Liver (tissue), 9 donors: ENCODE results near the gene NCOA3. TPM values are rescaled to one million over a fixed set of nuclear protein-coding genes. Genes with fewer than 3 reads are reported as not detected.

Source experiments
- DNase-seq: peaks from one replicate; pipeline ENCODE4 v3.0.0-alpha.2; 2017; ENCODE audit warnings: low spot score
- H3K27ac ChIP-seq, 2 donors: one replicate each; pipeline ENCODE4 v1.7.0; 2013; ENCODE audit warnings: inconsistent platforms in 2 of 2, low read length in 2 of 2, control low read depth in 1 of 2, low read depth in 1 of 2, mild to moderate bottlenecking in 1 of 2
- H3K27me3 ChIP-seq, 4 donors: one replicate each; pipeline versions ENCODE4 v1.6.1 to v1.7.0; 2013; ENCODE audit warnings: low read length in 3 of 4, inconsistent platforms in 1 of 4, mild to moderate bottlenecking in 1 of 4, moderate library complexity in 1 of 4; ENCODE audit not compliant: control insufficient read depth in 4 of 4, insufficient read depth in 4 of 4
- H3K36me3 ChIP-seq, 4 donors: one replicate each; pipeline versions ENCODE4 v1.6.1 to v1.7.0; 2013; ENCODE audit warnings: low read length in 3 of 4, mild to moderate bottlenecking in 3 of 4, low read depth in 1 of 4, moderate library complexity in 1 of 4; ENCODE audit not compliant: control insufficient read depth in 4 of 4, insufficient read depth in 3 of 4
- H3K4me1 ChIP-seq, 4 donors: one replicate each; pipeline versions ENCODE4 v1.6.1 to v1.7.0; 2013; ENCODE audit warnings: low read length in 3 of 4, mild to moderate bottlenecking in 3 of 4, moderate library complexity in 1 of 4; ENCODE audit not compliant: control insufficient read depth in 4 of 4, insufficient read depth in 4 of 4
- H3K4me3 ChIP-seq, 3 donors: one replicate each; pipeline versions ENCODE4 v1.6.1 to v1.7.0; 2013; ENCODE audit warnings: low read length in 3 of 3, control low read depth in 1 of 3, low read depth in 1 of 3, mild to moderate bottlenecking in 1 of 3
- H3K9ac ChIP-seq, 2 donors: one replicate each; pipeline ENCODE4 v1.7.0; 2013; ENCODE audit warnings: low read length in 2 of 2, mild to moderate bottlenecking in 2 of 2, moderate library complexity in 2 of 2, control low read depth in 1 of 2, low read depth in 1 of 2
- H3K9me3 ChIP-seq, 4 donors: one replicate each; pipeline versions ENCODE4 v1.6.1 to v1.7.0; 2013; ENCODE audit warnings: low read length in 3 of 4; ENCODE audit not compliant: control insufficient read depth in 4 of 4
- EGR1 ChIP-seq, 2 donors: IDR thresholded peaks; 2 replicates each; pipeline ENCODE4 v1.6.1; 2016 to 2018; ENCODE audit warnings: antibody characterized with exemption in 2 of 2, low read depth in 2 of 2
- FOXA2 ChIP-seq: IDR thresholded peaks from 2 replicates; pipeline ENCODE4 v1.6.1; 2016; ENCODE audit warnings: antibody characterized with exemption
- GABPA ChIP-seq, 2 donors: IDR thresholded peaks in 1 of 2; conservative IDR thresholded peaks in 1 of 2; 2 replicates each; pipeline ENCODE4 v1.6.1; 2016; ENCODE audit warnings: antibody characterized with exemption in 2 of 2, mild to moderate bottlenecking in 1 of 2, moderate library complexity in 1 of 2
- HNF4G ChIP-seq: IDR thresholded peaks from 2 replicates; pipeline ENCODE4 v1.6.1; 2016; ENCODE audit warnings: antibody characterized with exemption
- JUND ChIP-seq, 2 donors: IDR thresholded peaks; 2 replicates each; pipeline ENCODE4 v1.6.1; 2016; ENCODE audit warnings: antibody characterized with exemption in 2 of 2
- NR2F2 ChIP-seq: IDR thresholded peaks from 2 replicates; pipeline ENCODE4 v1.6.1; 2016; ENCODE audit warnings: antibody characterized with exemption
- RXRA ChIP-seq, 2 donors: IDR thresholded peaks; 2 replicates each; pipeline ENCODE4 v1.6.1; 2017 to 2018; ENCODE audit warnings: antibody characterized with exemption in 2 of 2, mild to moderate bottlenecking in 1 of 2
- SP1 ChIP-seq: IDR thresholded peaks from 2 replicates; pipeline ENCODE4 v1.6.1; 2018; ENCODE audit warnings: antibody characterized with exemption, mild to moderate bottlenecking
- TAF1 ChIP-seq: conservative IDR thresholded peaks from 2 replicates; pipeline ENCODE4 v1.6.1; 2016; ENCODE audit warnings: antibody characterized with exemption, mild to moderate bottlenecking
- YY1 ChIP-seq: IDR thresholded peaks from 2 replicates; pipeline ENCODE4 v1.6.1; 2016; ENCODE audit warnings: antibody characterized with exemption, mild to moderate bottlenecking
- WGBS: extraction: QIAGEN DNeasy Blood & Tissue Kit; methylation state at CpG from one replicate; pipeline ENCODE4 v1.1.7; 2013; 5-methylcytosine and 5-hydroxymethylcytosine counted together
- polyA plus RNA-seq, 2 donors: library from polyadenylated mRNA; stranded (reverse) in 1 of 2; unstranded in 1 of 2; fragments of 200-250 nt in 1 of 2; fragments of >200 nt in 1 of 2; fragmentation: Nextera tagmentation in 1 of 2; extraction: Ambion mirVana in 1 of 2; gene quantifications; one replicate each; pipeline versions ENCODE4 v1.2.1 to v1.2.3, GENCODE V29; 2013 to 2015
- total RNA-seq, 2 donors: library from RNA; depleted of rRNA; stranded (reverse); fragments of >200 nt; gene quantifications; one replicate each; pipeline ENCODE4 v1.2.3, GENCODE V29; 2014
- TF ChIP-seq, protein P1 (sequence below): IDR thresholded peaks from 2 replicates; pipeline ENCODE4 v1.6.1; 2016; ENCODE audit warnings: antibody characterized with exemption
- TF ChIP-seq, protein P2 (sequence below): IDR thresholded peaks from 2 replicates; pipeline ENCODE4 v1.6.1; 2016; ENCODE audit warnings: antibody characterized with exemption
- TF ChIP-seq, protein P3 (sequence below): fragments of 150-350 bp; IDR thresholded peaks from 2 replicates; pipeline ENCODE4 v1.5.1; 2017; ENCODE audit warnings: improper control_type of control experiment, low read depth, low read length; ENCODE audit not compliant: missing input control
- TF ChIP-seq, protein P4 (sequence below): IDR thresholded peaks from 2 replicates; pipeline ENCODE4 v1.6.1; 2016; ENCODE audit warnings: antibody characterized with exemption, mild to moderate bottlenecking
- TF ChIP-seq, protein P5 (sequence below): IDR thresholded peaks from 2 replicates; pipeline ENCODE4 v1.6.1; 2016; ENCODE audit warnings: antibody characterized with exemption
- donor health status: healthy.
- donor health status: healthy.
- donor health status: healthy.
- donor health status: healthy.
- donor health status: healthy.

The NCOA3 gene
- total and polyA plus RNA-seq, 4 donors, result 3.8 to 18.2 (median 8.9) TPM

DNA sequence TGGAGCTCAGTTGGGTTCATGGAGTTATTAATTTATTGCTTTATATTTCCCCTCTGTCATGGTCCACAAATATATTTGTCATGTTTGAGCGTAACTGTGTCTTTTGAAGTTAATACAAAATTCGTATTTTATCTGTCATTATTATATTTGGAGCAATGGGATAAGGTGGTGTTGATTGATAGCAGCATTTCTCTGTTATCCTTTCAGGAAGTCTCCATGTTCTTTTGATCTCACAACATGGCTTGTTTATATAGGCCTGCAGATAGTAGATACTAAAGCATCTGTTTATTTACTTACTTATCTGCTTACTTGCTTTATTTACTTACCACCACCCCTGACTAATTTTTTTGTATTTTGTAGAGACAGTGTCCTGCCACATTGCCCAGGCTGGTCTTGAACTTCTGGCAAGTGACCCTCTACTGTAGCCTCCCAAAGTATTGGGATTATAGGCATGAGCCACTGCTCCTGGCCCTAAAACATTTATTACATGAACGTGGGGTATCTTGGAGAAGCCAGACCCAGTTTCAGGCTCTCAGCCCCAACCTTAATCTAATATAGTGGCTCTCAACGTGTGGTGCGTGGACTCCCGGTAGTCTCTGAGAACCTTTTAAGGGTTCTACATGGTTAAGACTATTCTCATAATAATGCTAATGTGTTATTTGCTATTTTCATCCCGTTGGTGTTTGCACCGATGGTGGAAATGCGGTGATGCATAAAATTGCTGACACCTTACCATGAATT lies 104.2 kb downstream of the NCOA3 start (continued):
- TF ChIP-seq, protein P1, sequence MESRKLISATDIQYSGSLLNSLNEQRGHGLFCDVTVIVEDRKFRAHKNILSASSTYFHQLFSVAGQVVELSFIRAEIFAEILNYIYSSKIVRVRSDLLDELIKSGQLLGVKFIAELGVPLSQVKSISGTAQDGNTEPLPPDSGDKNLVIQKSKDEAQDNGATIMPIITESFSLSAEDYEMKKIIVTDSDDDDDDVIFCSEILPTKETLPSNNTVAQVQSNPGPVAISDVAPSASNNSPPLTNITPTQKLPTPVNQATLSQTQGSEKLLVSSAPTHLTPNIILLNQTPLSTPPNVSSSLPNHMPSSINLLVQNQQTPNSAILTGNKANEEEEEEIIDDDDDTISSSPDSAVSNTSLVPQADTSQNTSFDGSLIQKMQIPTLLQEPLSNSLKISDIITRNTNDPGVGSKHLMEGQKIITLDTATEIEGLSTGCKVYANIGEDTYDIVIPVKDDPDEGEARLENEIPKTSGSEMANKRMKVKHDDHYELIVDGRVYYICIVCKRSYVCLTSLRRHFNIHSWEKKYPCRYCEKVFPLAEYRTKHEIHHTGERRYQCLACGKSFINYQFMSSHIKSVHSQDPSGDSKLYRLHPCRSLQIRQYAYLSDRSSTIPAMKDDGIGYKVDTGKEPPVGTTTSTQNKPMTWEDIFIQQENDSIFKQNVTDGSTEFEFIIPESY, result no peak
- TF ChIP-seq NR2F2, result no peak
- TF ChIP-seq TAF1, result no peak
- TF ChIP-seq SP1, result no peak
- TF ChIP-seq JUND (IDR thresholded peaks at IDR 0.05), result no peak

DNA sequence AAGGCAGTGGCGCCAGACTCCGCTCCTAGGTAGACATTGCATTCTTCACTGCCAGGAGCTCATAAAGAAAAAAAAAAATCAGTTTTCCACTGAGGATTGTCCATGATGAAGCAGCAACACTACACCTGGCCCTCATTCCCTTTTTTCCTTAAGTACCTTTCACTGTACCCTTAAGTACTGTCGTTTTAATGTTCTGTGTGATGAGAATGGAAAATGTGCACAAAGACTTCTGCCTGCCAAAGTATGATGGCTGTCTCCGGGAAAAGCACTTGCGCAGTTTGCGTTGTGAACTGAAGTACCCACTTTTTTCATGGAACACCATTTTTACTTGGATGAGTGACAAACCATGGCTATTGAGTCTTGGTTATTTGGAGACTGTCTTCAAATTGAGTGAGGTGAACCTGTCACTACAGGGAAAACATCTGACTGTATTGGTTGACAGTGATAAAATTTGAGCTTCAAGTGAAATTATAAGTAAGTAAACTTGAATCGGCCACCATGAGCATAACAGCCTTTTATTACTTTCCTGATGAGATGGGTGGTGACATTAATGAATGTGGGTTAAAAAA lies 104.8 kb downstream of the NCOA3 start:
- H3K27ac ChIP-seq, result no peak overlapping the region

More for the DNA sequence above, 104.8 kb downstream of the NCOA3 start:
- Histone ChIP-seq H3K27me3 (no peaks in the 10 kb centered on the region), H3K9ac (no peak overlapping the region), H3K4me3 (no peak overlapping the region), H3K4me1 (peaks cover 0 to 3% (median 0%) of the 10 kb centered on the region in 4 donors), H3K36me3 (no peaks in the 10 kb centered on the region), H3K9me3 (no peaks in the 10 kb centered on the region)
- TF ChIP-seq NR2F2, result no peak
- TF ChIP-seq, protein P1, result no peak
- no peak for TF ChIP-seq FOXA2
- TF ChIP-seq HNF4G, result no peak
- TF ChIP-seq, protein P2, sequence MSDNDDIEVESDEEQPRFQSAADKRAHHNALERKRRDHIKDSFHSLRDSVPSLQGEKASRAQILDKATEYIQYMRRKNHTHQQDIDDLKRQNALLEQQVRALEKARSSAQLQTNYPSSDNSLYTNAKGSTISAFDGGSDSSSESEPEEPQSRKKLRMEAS, result no peak
- no peak for TF ChIP-seq SP1
- no peak for TF ChIP-seq RXRA (IDR thresholded peaks at IDR 0.05)
- TF ChIP-seq GABPA (IDR thresholded peaks at IDR 0.05 in 1 of 2, conservative IDR thresholded peaks at IDR 0.05 in 1 of 2), result no peak
- TF ChIP-seq, protein P3, sequence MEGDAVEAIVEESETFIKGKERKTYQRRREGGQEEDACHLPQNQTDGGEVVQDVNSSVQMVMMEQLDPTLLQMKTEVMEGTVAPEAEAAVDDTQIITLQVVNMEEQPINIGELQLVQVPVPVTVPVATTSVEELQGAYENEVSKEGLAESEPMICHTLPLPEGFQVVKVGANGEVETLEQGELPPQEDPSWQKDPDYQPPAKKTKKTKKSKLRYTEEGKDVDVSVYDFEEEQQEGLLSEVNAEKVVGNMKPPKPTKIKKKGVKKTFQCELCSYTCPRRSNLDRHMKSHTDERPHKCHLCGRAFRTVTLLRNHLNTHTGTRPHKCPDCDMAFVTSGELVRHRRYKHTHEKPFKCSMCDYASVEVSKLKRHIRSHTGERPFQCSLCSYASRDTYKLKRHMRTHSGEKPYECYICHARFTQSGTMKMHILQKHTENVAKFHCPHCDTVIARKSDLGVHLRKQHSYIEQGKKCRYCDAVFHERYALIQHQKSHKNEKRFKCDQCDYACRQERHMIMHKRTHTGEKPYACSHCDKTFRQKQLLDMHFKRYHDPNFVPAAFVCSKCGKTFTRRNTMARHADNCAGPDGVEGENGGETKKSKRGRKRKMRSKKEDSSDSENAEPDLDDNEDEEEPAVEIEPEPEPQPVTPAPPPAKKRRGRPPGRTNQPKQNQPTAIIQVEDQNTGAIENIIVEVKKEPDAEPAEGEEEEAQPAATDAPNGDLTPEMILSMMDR, result no peak
- TF ChIP-seq YY1, result no peak
- TF ChIP-seq, protein P4, sequence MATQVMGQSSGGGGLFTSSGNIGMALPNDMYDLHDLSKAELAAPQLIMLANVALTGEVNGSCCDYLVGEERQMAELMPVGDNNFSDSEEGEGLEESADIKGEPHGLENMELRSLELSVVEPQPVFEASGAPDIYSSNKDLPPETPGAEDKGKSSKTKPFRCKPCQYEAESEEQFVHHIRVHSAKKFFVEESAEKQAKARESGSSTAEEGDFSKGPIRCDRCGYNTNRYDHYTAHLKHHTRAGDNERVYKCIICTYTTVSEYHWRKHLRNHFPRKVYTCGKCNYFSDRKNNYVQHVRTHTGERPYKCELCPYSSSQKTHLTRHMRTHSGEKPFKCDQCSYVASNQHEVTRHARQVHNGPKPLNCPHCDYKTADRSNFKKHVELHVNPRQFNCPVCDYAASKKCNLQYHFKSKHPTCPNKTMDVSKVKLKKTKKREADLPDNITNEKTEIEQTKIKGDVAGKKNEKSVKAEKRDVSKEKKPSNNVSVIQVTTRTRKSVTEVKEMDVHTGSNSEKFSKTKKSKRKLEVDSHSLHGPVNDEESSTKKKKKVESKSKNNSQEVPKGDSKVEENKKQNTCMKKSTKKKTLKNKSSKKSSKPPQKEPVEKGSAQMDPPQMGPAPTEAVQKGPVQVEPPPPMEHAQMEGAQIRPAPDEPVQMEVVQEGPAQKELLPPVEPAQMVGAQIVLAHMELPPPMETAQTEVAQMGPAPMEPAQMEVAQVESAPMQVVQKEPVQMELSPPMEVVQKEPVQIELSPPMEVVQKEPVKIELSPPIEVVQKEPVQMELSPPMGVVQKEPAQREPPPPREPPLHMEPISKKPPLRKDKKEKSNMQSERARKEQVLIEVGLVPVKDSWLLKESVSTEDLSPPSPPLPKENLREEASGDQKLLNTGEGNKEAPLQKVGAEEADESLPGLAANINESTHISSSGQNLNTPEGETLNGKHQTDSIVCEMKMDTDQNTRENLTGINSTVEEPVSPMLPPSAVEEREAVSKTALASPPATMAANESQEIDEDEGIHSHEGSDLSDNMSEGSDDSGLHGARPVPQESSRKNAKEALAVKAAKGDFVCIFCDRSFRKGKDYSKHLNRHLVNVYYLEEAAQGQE, result no peak
- no peak for TF ChIP-seq EGR1 (IDR thresholded peaks at IDR 0.05; ENCODE audit: low read depth in 2 of 2)
- TF ChIP-seq, protein P5, sequence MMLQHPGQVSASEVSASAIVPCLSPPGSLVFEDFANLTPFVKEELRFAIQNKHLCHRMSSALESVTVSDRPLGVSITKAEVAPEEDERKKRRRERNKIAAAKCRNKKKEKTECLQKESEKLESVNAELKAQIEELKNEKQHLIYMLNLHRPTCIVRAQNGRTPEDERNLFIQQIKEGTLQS, result no peak
- no peak for DNase-seq
- 85% methylated on average over 7 of the region's 7 CpGs for WGBS
